Measurements from ENCODE around the gene BEST1.
A peak's percentile ranks its signal among the peaks of the same experiment; 100 is the strongest.
"Not testable (repeated sequence)": the region's sequence is repeated elsewhere in the genome, so short reads cannot be mapped to it uniquely, and the experiment has no call there.

The BEST1 gene

GRCh38 chr11:61964666-61965271 lies 14.6 kb downstream of the BEST1 start:
- not testable (repeated sequence) for DNase-seq (ENCODE audit: low spot score)

GRCh38 chr11:61966734-61967115 lies 16.6 kb downstream of the BEST1 start:
- no peak for DNase-seq (ENCODE audit: low spot score)

GRCh38 chr11:61967116-61967923 lies 17.2 kb downstream of the BEST1 start, which contains the start of gene FTH1:
Gene FTH1, minus strand, starts transcription at chr11:61967634. Its CDS starts 209 bp downstream, at chr11:61967425.
- DNase-seq (ENCODE audit: low spot score), result peak; percentile 92

- DNase-seq (ENCODE audit: low spot score), result peak; percentile 43
Measured at GRCh38 chr11:61967924-61968757, 18.0 kb downstream of the BEST1 start.

GRCh38 chr11:61968758-61969390 lies 18.7 kb downstream of the BEST1 start:
- DNase-seq (ENCODE audit: low spot score), result no peak

- DNase-seq (ENCODE audit: low spot score), result no peak
Measured at GRCh38 chr11:61969391-61969758, 19.2 kb downstream of the BEST1 start.

GRCh38 chr11:61969838-61970662 lies 19.9 kb downstream of the BEST1 start:
- peak; percentile 75 for DNase-seq (ENCODE audit: low spot score)

GRCh38 chr11:61971248-61972111 lies 21.3 kb downstream of the BEST1 start:
- DNase-seq (ENCODE audit: low spot score), result peak; percentile 90

GRCh38 chr11:61972112-61972671 lies 22.0 kb downstream of the BEST1 start:
- DNase-seq (ENCODE audit: low spot score), result no peak

GRCh38 chr11:61972672-61973475 lies 22.7 kb downstream of the BEST1 start:
- DNase-seq (ENCODE audit: low spot score), result peak; percentile 42

- DNase-seq (ENCODE audit: low spot score), result no peak
Measured at GRCh38 chr11:61973476-61974162, 23.5 kb downstream of the BEST1 start.

- DNase-seq (ENCODE audit: low spot score), result no peak
Measured at GRCh38 chr11:61974766-61975631, 24.8 kb downstream of the BEST1 start.

GRCh38 chr11:61975638-61976419 lies 25.7 kb downstream of the BEST1 start:
- DNase-seq (ENCODE audit: low spot score), result no peak

GRCh38 chr11:61976420-61976800 lies 26.3 kb downstream of the BEST1 start:
- DNase-seq (ENCODE audit: low spot score), result no peak

GRCh38 chr11:61976813-61977475 lies 26.8 kb downstream of the BEST1 start:
- no peak for DNase-seq (ENCODE audit: low spot score)

Data from hepatic stellate cell (primary cell).